Stimulated activated CD4-positive, alpha-beta T cell treated with anti-CD3 and anti-CD28 coated beads, TNF-alpha, amount 100 ng/mL, for 48 hours (primary cell): Measurements from ENCODE around the gene DLG1.

ENCODE experiments used
- DNase-seq, 3 donors: peaks; one replicate each; pipeline ENCODE4 v3.0.0-alpha.2; 2020; ENCODE audit warnings: low read depth in 3 of 3

Gene DLG1

DNA sequence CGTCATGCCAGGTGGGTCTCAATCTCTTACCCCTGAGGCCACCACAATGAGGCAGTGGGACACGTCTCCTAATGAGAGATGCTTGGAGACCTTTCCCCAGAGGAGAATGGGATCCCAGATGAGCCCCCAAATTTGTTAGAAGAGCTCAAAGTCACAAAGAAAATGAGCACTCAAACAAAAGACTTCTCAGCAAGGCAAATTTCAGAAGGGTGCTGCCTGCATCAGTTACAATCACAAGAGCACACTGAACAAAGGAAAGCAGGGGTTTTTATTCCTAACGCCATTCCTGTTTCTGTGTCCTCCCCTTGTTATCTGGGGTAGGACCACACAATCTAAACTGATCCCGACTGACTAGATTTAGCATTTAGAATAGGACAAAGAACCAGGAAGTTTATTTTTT, 50.1 kb downstream of the DLG1 start:
- DNase-seq: no peak

DNA sequence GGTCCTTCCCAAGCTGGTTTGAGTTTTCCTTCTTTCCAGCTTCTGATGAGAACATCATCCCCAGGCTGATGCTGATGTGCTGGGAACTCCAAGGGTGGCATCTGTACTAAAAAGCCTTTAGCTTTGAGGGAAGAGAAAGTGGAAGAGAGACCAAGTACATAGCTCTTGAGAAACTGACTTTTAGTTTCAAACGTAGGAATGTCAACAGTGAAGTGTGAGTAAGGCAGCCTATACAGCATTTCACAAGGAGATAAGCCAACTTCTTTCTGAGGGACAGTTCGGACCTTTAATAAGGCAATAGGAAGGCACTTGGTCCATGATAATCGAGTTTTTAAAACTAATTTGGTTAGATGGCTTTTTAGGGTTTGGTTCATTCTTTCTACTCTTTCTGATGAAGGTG, 53.7 kb downstream of the DLG1 start:
- DNase-seq: no peak

- no peak for DNase-seq
These were observed 55.5 kb downstream of the DLG1 start for GRCh38 chr3:197242784-197243432.

DNA sequence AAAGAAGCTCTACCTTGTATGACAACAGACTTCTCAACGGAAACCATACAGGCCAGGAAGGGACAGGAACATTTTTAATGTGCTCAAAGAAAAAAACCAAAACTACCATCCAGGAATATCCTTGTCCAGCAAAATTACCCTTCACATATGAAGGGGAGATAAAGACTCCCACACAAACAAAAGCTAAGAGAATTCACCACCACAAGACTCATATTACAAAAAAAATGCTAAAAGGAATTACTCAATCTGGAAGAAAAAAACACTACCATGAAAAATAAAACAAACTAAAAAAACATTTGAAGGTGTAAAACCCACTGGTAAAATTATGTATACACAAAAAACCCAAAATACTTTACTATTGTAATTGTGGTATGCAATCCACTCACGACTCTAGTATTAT, 57.2 kb downstream of the DLG1 start:
- DNase-seq: no peak

GRCh38 chr3:197239857-197240256, 58.6 kb downstream of the DLG1 start:
- DNase-seq: no peak

DNA sequence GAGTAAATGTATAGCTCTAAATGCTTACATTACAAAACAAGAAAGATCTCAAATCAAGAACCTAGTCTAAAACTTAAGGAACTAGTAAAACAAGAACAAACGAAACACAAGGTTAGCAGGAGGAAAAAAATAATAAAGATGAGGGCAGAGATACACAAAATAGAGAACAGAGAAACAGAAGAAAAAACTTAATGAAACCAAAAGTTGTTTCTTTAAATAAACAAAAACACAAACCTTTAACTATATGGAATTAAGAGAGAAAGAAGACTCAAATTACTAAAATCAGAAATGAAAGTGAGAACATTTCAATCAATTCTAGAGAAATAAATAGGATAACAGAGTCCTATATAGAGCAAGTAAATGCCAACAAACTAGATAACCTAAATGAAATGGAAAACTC, 59.6 kb downstream of the DLG1 start:
- DNase-seq: no peak

DNA sequence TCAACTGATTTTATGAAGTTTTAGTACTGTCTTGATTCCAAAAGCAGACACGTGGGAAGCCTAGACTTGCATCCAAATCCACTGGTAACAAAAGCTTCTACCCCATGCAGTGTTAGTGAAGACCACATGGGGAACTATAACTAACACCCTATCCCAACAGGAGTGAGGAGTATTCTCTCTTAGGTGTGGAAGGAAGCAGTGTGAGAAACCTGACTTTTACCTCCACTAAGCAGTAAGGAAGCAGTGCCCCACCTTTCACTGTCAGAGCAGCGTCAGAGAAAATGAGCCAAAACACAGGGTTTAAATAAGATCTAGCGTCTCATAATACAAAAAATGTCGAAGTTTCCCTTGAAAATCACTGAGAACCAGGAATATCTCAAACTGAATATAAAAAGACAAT, 60.5 kb downstream of the DLG1 start:
- DNase-seq: no peak

- DNase-seq: no peak
These were observed 62.0 kb downstream of the DLG1 start for GRCh38 chr3:197236362-197236761.

DNA sequence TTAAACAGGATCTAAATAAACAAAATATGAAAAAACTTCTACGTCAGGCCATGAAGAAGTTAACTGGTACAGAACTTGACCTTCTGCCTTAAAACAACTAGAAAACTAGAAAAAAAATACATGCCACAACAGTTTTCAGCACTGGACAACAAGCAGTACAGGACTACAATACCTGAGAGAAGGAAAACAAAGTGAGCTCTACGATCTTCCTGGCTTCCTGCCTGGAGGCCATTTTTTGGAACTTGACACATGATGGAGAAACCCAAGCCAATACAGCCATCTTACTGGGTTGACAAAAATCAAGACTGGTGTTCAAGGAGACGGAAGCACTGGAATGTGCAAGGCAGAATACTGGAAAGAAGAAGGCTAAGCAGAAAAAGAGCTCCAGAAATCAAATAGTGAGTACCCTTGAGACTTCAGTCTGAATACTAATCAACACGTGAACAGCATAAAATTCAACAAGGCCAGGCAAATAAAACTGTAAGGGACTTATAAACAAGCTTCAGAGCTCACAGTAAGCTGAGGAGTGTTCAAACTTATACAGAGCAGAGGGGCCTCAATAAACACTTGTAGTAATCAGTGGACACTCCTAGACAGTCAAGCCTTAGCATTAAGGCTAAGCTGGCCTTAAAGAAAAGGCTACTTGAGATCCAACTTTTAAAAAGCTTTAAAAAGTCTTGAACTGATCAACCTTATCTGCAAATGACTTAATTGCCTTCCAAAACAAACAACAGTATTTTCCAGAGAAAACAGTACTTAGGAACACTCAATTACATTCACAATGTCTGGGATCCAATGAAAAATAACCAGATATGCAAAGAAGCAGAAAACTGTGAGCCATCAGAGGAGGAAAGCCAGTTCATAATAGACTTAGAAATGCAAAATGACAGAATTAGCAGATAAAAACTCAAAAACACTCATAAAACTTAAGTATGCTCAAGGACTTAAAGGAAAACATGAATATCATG, 63.2 kb downstream of the DLG1 start:
- DNase-seq: no peak

DNA sequence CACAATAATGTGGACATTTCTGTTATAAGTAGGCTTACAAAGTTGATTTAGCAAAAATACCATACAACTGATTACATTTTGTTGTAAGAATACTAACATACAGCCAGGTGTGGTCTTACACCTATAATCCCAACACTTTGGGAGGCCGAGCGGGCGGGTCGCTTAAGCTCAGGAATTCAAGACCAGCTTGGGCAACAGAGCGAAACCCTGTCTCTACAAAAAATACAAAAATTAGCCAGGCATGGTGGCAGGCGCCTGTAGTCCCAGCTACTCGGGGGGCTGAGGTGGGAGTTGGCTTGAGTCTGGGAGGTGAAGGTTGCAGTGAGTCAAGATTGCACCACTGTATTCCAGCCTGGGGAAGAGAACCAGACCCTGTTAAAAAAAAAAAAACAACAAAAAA, 67.1 kb downstream of the DLG1 start:
- DNase-seq: no peak

- DNase-seq: no peak
These were observed 68.6 kb downstream of the DLG1 start for GRCh38 chr3:197229836-197230235.

GRCh38 chr3:197229178-197229577, 69.2 kb downstream of the DLG1 start:
- DNase-seq: no peak

GRCh38 chr3:197227780-197228574, 70.4 kb downstream of the DLG1 start:
- no peak for DNase-seq

- DNase-seq: no peak
These were observed 72.2 kb downstream of the DLG1 start for GRCh38 chr3:197226179-197226578.

- no peak for DNase-seq
These were observed 72.8 kb downstream of the DLG1 start for GRCh38 chr3:197225579-197225978.

DNA sequence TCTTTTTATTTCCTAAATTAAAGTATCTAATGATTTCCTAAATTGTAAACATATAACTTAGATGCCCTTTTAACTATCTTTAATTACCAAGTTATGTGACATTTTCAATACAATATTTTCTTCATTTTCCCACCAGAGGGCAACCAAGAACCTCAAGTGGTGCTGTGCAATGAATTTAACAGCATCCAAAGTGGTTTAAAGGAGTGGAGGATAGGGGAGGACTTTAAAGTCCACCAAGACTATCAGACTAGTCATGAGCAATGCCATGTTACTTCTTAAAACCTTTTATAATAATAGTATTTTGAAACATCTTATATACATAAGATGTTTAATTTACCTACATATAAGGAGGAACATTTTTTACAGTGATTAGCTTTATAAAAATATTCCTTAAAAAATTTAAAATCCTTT, 74.4 kb downstream of the DLG1 start:
- no peak for DNase-seq

DNA sequence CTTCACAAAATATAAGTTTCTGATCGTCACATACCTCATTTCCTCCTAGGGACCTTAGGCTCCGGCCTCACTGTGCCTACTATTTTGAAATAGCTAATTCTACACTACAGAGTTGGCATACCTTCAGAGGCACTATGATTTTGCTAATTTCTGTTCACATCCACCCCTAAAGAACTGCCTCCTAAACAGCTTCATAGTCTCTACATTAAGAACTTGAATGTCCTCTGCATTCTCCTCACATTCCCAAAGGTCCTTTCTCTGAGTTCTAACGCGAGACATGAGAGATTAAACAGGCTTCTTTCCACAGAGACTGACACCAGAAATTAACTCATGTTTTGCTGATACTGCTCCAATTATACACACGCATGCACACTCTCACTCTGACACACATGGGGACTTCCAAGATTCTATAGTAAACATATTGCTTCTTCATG, 75.5 kb downstream of the DLG1 start:
- DNase-seq: no peak

- DNase-seq: no peak
These were observed 78.8 kb downstream of the DLG1 start for GRCh38 chr3:197219619-197220018.

DNA sequence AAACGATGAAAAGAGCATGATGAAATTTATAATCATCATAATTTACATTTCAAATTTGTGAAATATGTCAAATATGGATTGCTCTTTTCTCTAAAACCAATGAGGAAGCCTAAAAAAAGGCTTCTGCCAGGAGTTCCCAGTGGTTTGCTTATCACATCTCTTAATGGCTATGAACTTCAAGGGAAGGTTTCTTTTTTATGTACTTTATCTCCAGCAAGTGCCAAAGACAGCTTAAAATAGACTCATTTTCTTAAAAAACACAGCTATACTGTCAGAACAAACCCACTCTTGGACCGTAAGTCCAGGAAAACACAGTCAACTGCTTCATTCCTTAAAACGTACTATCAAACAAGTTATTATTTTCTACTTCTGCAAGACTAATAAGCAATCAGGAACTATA, 80.2 kb downstream of the DLG1 start:
- no peak for DNase-seq

DNA sequence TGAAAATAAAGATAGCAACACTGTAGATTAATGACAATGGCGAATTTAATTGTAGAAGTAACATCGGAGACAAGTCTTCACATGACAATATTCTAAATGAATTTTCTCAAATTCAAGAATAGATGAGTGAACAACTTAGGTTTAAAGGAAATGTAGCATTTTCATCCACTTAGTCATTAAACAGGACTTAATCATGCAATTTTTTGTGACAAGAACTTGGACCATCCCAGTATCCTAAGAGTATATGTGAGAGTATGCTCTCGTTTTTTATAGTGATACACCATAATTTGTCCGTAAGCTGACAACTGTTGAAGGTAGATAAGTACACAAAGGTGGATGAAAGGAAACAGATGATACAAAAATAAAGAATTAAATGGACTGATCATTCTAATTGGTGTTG, 81.5 kb downstream of the DLG1 start:
- DNase-seq: no peak

GRCh38 chr3:197216169-197216860, 82.1 kb downstream of the DLG1 start:
- DNase-seq: no peak

DNA sequence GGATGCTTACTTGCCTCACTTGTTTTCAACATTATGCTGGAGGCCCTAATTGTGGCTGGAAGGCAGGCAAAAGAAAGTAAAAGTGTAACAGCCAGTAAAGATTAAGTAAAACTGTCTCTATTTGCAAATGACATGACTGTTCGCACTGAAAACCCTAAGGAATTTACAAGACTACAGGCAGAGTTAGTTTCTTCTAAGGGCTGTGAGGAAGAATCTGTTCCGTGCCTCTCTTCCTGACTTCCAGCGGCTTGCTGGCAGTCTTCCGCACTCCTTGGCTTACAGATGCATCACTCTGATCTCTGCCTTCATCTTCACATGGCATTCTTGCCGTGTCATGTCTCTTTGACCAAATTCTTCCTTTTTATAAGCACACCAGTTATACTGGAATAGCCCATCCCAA, 86.1 kb downstream of the DLG1 start:
- DNase-seq: no peak
